CD4-positive, alpha-beta T cell (primary cell): Measurements from ENCODE around the gene ITGB3. TPM values are rescaled to one million over a fixed set of nuclear protein-coding genes. Genes with fewer than 3 reads are reported as not detected.

Experiments used
- ATAC-seq: fragments of 200-7000 bp; cut with Tn5 transposase; one replicate; pipeline ENCODE4 v1.10.0; 2022; ENCODE audit warnings: mild to moderate bottlenecking; ENCODE audit not compliant: poor library complexity
- CTCF ChIA-PET: fragments of 350-600 bp; sonication (Branson Sonifier 250); formaldehyde crosslinking; loops from one replicate; lab custom pipeline; 2021; ENCODE audit warnings: antibody characterized with exemption, inconsistent platforms; lab: Charles Lee
- POLR2A ChIA-PET: fragments of 350-600 bp; sonication (Branson Sonifier 250); formaldehyde crosslinking; loops from one replicate; lab custom pipeline; 2021; ENCODE audit warnings: antibody characterized with exemption, inconsistent platforms; lab: Charles Lee
- DNase-seq, 14 experiments: peaks; one replicate each; pipeline ENCODE4 v3.0.0-alpha.2; 2013 to 2020; ENCODE audit warnings: mixed read lengths in 2 of 14
- H3K27ac ChIP-seq, 2 donors: one replicate each; pipeline versions ENCODE4 v1.5.1 to v1.7.0; 2013; ENCODE audit warnings: low read length in 2 of 2, low read depth in 1 of 2, mild to moderate bottlenecking in 1 of 2
- H3K27me3 ChIP-seq, 2 experiments: 1 replicate in 1 of 2; 2 replicates in 1 of 2; pipeline versions ENCODE4 v1.6.1 to v1.7.0; 2013; ENCODE audit warnings: low read length in 2 of 2, control low read depth in 1 of 2, mild to moderate bottlenecking in 1 of 2, moderate library complexity in 1 of 2; ENCODE audit not compliant: insufficient read depth in 2 of 2, control insufficient read depth in 1 of 2
- H3K36me3 ChIP-seq: one replicate; pipeline ENCODE4 v1.6.1; 2013; ENCODE audit warnings: low read length, control low read depth; ENCODE audit not compliant: insufficient read depth
- H3K4me1 ChIP-seq: one replicate; pipeline ENCODE4 v1.6.1; 2013; ENCODE audit warnings: low read length, control low read depth; ENCODE audit not compliant: insufficient read depth
- H3K4me3 ChIP-seq: one replicate; pipeline ENCODE4 v1.5.1; 2013; ENCODE audit warnings: mild to moderate bottlenecking, low read length, moderate library complexity
- H3K9me3 ChIP-seq, 2 experiments: 1 replicate in 1 of 2; 2 replicates in 1 of 2; pipeline versions ENCODE4 v1.6.1 to v1.7.0; 2013; ENCODE audit warnings: low read length in 2 of 2, mild to moderate bottlenecking in 2 of 2, control low read depth in 1 of 2, moderate library complexity in 1 of 2; ENCODE audit not compliant: control insufficient read depth in 1 of 2, insufficient read depth in 1 of 2
- H3K27ac Mint-ChIP-seq: one replicate; pipeline ENCODE4 v1.8.0; 2020; ENCODE audit warnings: mixed read lengths
- H3K27me3 Mint-ChIP-seq: one replicate; pipeline ENCODE4 v1.8.0; 2021; ENCODE audit warnings: mixed read lengths
- H3K36me3 Mint-ChIP-seq: one replicate; pipeline ENCODE4 v1.8.0; 2021; ENCODE audit warnings: low read depth, mixed read lengths
- H3K4me1 Mint-ChIP-seq: one replicate; pipeline ENCODE4 v1.8.0; 2021; ENCODE audit warnings: low read depth, mixed read lengths
- H3K4me3 Mint-ChIP-seq: one replicate; pipeline ENCODE4 v1.8.0; 2020; ENCODE audit warnings: mild to moderate bottlenecking, mixed read lengths
- H3K9me3 Mint-ChIP-seq: one replicate; pipeline ENCODE4 v1.8.0; 2020; ENCODE audit warnings: mixed read lengths
- CTCF ChIP-seq: fragments of 200-600 bp; IDR thresholded peaks from one replicate; pipeline ENCODE4 v1.8.0; 2022; ENCODE audit warnings: antibody characterized with exemption, mild to moderate bottlenecking
- intact Hi-C, 2 experiments: fragments of 100-400 bp; cut with DNase I in 1 of 2; cut with micrococcal nuclease in 1 of 2; formaldehyde crosslinking; loops; one replicate each; pipeline versions ENCODE4 v1.15.1 to v1.9.0; 2023 to 2025; cut with DNase I, micrococcal nuclease
- total RNA-seq, 174 experiments: library from RNA in 2 of 174; stranded (reverse) in 2 of 174; gene quantifications; one replicate each; pipeline ENCODE4 v1.2.3 and lab custom pipeline; 2021 to 2026

Gene ITGB3
- total RNA-seq, 2 experiments from 2014 or later = 0.05 TPM; not detected in 1

- CTCF ChIA-PET = interaction anchor here (1.0 kb wide), 1 partner anchor 49 kb away, joined by 3 read pairs; no protein-coding TSS in a partner anchor
- Histone ChIP-seq H3K27me3 (peaks cover 43 to 53% of the 10 kb centered on the region in 2 experiments), H3K4me3 (peak overlapping the region; percentile 42), H3K36me3 (no peaks in the 10 kb centered on the region), H3K27ac (no peak overlapping the region), H3K4me1 (peaks cover 12% of the 10 kb centered on the region), H3K9me3 (no peaks in the 10 kb centered on the region)
- DNase-seq (no peak), ATAC-seq (no peak)
- intact Hi-C loops = no loop called here
- no peak for TF ChIP-seq CTCF
- POLR2A ChIA-PET = no interaction called here
- Mint-ChIP-seq H3K27me3 (peaks cover 74% of the 10 kb centered on the region), H3K4me1 (peaks cover 9% of the 10 kb centered on the region), H3K36me3 (no peaks in the 10 kb centered on the region), H3K27ac (no peak overlapping the region), H3K9me3 (no peaks in the 10 kb centered on the region), H3K4me3 (peak overlapping the region; percentile 90)
These were observed 846 bp downstream of the ITGB3 start for GRCh38 chr17:47254403-47254943.

GRCh38 chr17:47257651-47258339, 4.2 kb downstream of the ITGB3 start:
- H3K9me3 Mint-ChIP-seq = no peaks in the 10 kb centered on the region
- no peak for TF ChIP-seq CTCF
- H3K4me1 ChIP-seq = peaks cover 12% of the 10 kb centered on the region
- ChIA-PET POLR2A (no interaction called here), CTCF (no interaction called here)
- no peak overlapping the region for H3K4me3 ChIP-seq
- no peaks in the 10 kb centered on the region for H3K36me3 Mint-ChIP-seq
- H3K27me3 ChIP-seq = peaks cover 49 to 51% of the 10 kb centered on the region in 2 experiments
- H3K27ac ChIP-seq = no peak overlapping the region
- no peaks in the 10 kb centered on the region for H3K36me3 ChIP-seq
- no peak for DNase-seq
- H3K4me3 Mint-ChIP-seq = no peak overlapping the region
- no peak for ATAC-seq
- peaks cover 73% of the 10 kb centered on the region for H3K27me3 Mint-ChIP-seq
- H3K4me1 Mint-ChIP-seq = peaks cover 9% of the 10 kb centered on the region
- no peak overlapping the region for H3K27ac Mint-ChIP-seq
- H3K9me3 ChIP-seq = no peaks in the 10 kb centered on the region
- intact Hi-C loops = no loop called here

GRCh38 chr17:47262586-47262985, 9.0 kb downstream of the ITGB3 start:
- Histone ChIP-seq H3K4me3 (no peak overlapping the region), H3K27me3 (peaks cover 17 to 19% of the 10 kb centered on the region in 2 experiments), H3K4me1 (no peaks in the 10 kb centered on the region), H3K36me3 (no peaks in the 10 kb centered on the region), H3K9me3 (no peaks in the 10 kb centered on the region), H3K27ac (no peak overlapping the region)
- H3K36me3 Mint-ChIP-seq = no peaks in the 10 kb centered on the region
- H3K4me3 Mint-ChIP-seq = no peak overlapping the region
- no peaks in the 10 kb centered on the region for H3K4me1 Mint-ChIP-seq
- no peak overlapping the region for H3K27ac Mint-ChIP-seq
- intact Hi-C loops = no loop called here
- peaks cover 44% of the 10 kb centered on the region for H3K27me3 Mint-ChIP-seq
- no peaks in the 10 kb centered on the region for H3K9me3 Mint-ChIP-seq
- TF ChIP-seq CTCF = no peak
- no peak for DNase-seq
- POLR2A ChIA-PET = no interaction called here
- no peak for ATAC-seq
- CTCF ChIA-PET = no interaction called here
